Mammary epithelial cell (primary cell): ENCODE results near the gene SNTB2.

Experiments used
- EZH2 ChIP-seq: IDR thresholded peaks from 2 replicates; pipeline ENCODE4 v1.6.1; 2012; ENCODE audit warnings: low read length, inconsistent platforms, borderline replicate concordance
- TF ChIP-seq, protein P1 (sequence below), 2 donors: IDR thresholded peaks in 1 of 2; conservative IDR thresholded peaks in 1 of 2; 2 replicates each; pipeline ENCODE4 v1.5.1; 2011 to 2012; ENCODE audit warnings: inconsistent platforms in 2 of 2, low read length in 2 of 2, mild to moderate bottlenecking in 2 of 2, control low read depth in 1 of 2, low read depth in 1 of 2; ENCODE audit not compliant: insufficient read depth in 1 of 2; ENCODE audit errors: extremely low read depth in 1 of 2

DNA sequence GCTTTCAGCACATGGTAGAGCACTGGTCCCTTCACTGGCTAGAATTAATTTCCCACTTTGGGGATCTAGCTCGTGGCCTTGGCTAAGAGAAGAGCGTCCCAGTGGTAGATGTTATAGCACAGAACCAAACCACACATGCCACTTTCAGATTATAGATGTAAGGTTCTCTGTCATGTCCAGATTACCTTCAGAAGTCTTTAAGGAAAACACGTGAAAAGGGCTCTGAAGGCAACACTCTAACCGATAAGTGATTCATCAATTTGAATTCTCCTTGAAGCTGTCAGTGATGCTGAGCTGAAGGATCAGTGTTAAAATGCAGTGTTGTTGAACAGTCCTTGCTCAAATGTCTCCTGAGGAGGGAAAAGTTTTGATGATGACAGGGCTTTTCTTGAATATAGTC is 80.7 kb downstream of the SNTB2 start:
- TF ChIP-seq, protein P1, sequence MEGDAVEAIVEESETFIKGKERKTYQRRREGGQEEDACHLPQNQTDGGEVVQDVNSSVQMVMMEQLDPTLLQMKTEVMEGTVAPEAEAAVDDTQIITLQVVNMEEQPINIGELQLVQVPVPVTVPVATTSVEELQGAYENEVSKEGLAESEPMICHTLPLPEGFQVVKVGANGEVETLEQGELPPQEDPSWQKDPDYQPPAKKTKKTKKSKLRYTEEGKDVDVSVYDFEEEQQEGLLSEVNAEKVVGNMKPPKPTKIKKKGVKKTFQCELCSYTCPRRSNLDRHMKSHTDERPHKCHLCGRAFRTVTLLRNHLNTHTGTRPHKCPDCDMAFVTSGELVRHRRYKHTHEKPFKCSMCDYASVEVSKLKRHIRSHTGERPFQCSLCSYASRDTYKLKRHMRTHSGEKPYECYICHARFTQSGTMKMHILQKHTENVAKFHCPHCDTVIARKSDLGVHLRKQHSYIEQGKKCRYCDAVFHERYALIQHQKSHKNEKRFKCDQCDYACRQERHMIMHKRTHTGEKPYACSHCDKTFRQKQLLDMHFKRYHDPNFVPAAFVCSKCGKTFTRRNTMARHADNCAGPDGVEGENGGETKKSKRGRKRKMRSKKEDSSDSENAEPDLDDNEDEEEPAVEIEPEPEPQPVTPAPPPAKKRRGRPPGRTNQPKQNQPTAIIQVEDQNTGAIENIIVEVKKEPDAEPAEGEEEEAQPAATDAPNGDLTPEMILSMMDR (conservative IDR thresholded peaks at IDR 0.05 in 1 of 2, IDR thresholded peaks at IDR 0.05 in 1 of 2; ENCODE audit: extremely low read depth in 1 of 2, insufficient read depth in 1 of 2, low read depth in 1 of 2, low read length in 2 of 2) = no peak
- no peak for TF ChIP-seq EZH2
